HG03432 (cell line): Measurements from ENCODE around the gene LRRC37A3.
"Not testable (repeated sequence)": the region's sequence is repeated elsewhere in the genome, so short reads cannot be mapped to it uniquely, and the experiment has no call there.

Source experiments
- ATAC-seq: cut with Tn5 transposase; IDR thresholded peaks from one replicate; pipeline ENCODE4 v1.9.1; 2021; ENCODE audit warnings: mild to moderate bottlenecking, moderate library complexity; ENCODE audit not compliant: unreplicated experiment

Gene LRRC37A3

GRCh38 chr17:64919289-64920025 is at the start of gene LRRC37A3:
Gene LRRC37A3, minus strand, starts transcription at chr17:64919478. Its CDS starts 22,221 bp downstream, at chr17:64897257.
- ATAC-seq: peak; percentile 96

- ATAC-seq: peak; percentile 93
These were observed 46.6 kb upstream of the LRRC37A3 start for GRCh38 chr17:64965873-64966287.

GRCh38 chr17:64965256-64965872 is 46.1 kb upstream of the LRRC37A3 start:
- ATAC-seq: not testable (repeated sequence)

GRCh38 chr17:64964796-64965195 is 45.5 kb upstream of the LRRC37A3 start:
- no peak for ATAC-seq

GRCh38 chr17:64963814-64964213 is 44.5 kb upstream of the LRRC37A3 start:
- ATAC-seq: not testable (repeated sequence)

- ATAC-seq: peak; percentile 34
These were observed 42.5 kb upstream of the LRRC37A3 start for GRCh38 chr17:64961563-64962378.

- no peak for ATAC-seq
These were observed 32.6 kb upstream of the LRRC37A3 start for GRCh38 chr17:64951877-64952276.

- ATAC-seq: no peak
These were observed 31.6 kb upstream of the LRRC37A3 start for GRCh38 chr17:64950871-64951270.

- ATAC-seq: no peak
These were observed 27.9 kb upstream of the LRRC37A3 start for GRCh38 chr17:64947152-64947551.

- ATAC-seq: no peak
These were observed 22.5 kb upstream of the LRRC37A3 start for GRCh38 chr17:64941761-64942160.

- ATAC-seq: no peak
These were observed 21.8 kb upstream of the LRRC37A3 start for GRCh38 chr17:64941045-64941444.

- ATAC-seq: no peak
These were observed 20.8 kb upstream of the LRRC37A3 start for GRCh38 chr17:64940055-64940454.

- peak; percentile 47 for ATAC-seq
These were observed 19.7 kb upstream of the LRRC37A3 start for GRCh38 chr17:64938925-64939474.

GRCh38 chr17:64938290-64938689 is 19.0 kb upstream of the LRRC37A3 start:
- no peak for ATAC-seq

GRCh38 chr17:64936117-64936516 is 16.8 kb upstream of the LRRC37A3 start:
- no peak for ATAC-seq

- not testable (repeated sequence) for ATAC-seq
These were observed 15.1 kb upstream of the LRRC37A3 start for GRCh38 chr17:64934284-64934778.

GRCh38 chr17:64932850-64933249 is 13.6 kb upstream of the LRRC37A3 start:
- ATAC-seq: not testable (repeated sequence)

GRCh38 chr17:64930374-64930773 is 11.1 kb upstream of the LRRC37A3 start:
- ATAC-seq: not testable (repeated sequence)

- ATAC-seq: not testable (repeated sequence)
These were observed 10.3 kb upstream of the LRRC37A3 start for GRCh38 chr17:64929419-64930209.

- ATAC-seq: not testable (repeated sequence)
These were observed 9.4 kb upstream of the LRRC37A3 start for GRCh38 chr17:64928701-64929100.
